ENCODE results near the gene ABHD6. TPM values are rescaled to one million over a fixed set of nuclear protein-coding genes. Genes with fewer than 3 reads are reported as not detected.

Gene ABHD6, protein sequence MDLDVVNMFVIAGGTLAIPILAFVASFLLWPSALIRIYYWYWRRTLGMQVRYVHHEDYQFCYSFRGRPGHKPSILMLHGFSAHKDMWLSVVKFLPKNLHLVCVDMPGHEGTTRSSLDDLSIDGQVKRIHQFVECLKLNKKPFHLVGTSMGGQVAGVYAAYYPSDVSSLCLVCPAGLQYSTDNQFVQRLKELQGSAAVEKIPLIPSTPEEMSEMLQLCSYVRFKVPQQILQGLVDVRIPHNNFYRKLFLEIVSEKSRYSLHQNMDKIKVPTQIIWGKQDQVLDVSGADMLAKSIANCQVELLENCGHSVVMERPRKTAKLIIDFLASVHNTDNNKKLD
- 7.4 and 7.8 TPM in 2 replicates for total RNA-seq
- long read RNA-seq, partial matches to known transcripts, result 0 of 4 reads
- long read RNA-seq, other reads (novel, unspliced or antisense), result 1 of 4 reads

- H3K36me3 Mint-ChIP-seq (ENCODE audit: unreplicated experiment), result no peaks in the 10 kb centered on the region
- H3K27ac Mint-ChIP-seq (ENCODE audit: unreplicated experiment), result peak within 1 kb of the TSS; percentile 47
- DNase-seq (ENCODE audit: extremely low spot score, unreplicated experiment), result peak; percentile 90
- peak within 1 kb of the TSS; percentile 84 for H3K4me3 Mint-ChIP-seq (ENCODE audit: unreplicated experiment)
- TF ChIP-seq, protein P1, sequence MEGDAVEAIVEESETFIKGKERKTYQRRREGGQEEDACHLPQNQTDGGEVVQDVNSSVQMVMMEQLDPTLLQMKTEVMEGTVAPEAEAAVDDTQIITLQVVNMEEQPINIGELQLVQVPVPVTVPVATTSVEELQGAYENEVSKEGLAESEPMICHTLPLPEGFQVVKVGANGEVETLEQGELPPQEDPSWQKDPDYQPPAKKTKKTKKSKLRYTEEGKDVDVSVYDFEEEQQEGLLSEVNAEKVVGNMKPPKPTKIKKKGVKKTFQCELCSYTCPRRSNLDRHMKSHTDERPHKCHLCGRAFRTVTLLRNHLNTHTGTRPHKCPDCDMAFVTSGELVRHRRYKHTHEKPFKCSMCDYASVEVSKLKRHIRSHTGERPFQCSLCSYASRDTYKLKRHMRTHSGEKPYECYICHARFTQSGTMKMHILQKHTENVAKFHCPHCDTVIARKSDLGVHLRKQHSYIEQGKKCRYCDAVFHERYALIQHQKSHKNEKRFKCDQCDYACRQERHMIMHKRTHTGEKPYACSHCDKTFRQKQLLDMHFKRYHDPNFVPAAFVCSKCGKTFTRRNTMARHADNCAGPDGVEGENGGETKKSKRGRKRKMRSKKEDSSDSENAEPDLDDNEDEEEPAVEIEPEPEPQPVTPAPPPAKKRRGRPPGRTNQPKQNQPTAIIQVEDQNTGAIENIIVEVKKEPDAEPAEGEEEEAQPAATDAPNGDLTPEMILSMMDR (IDR thresholded peaks at IDR 0.05), result peak; percentile 43
- no peaks in the 10 kb centered on the region for H3K9me3 Mint-ChIP-seq (ENCODE audit: unreplicated experiment)
- peaks cover 1% of the 10 kb centered on the region for H3K27me3 Mint-ChIP-seq (ENCODE audit: unreplicated experiment)
- H3K4me1 Mint-ChIP-seq (ENCODE audit: unreplicated experiment), result peaks cover 19% of the 10 kb centered on the region
Measured at GRCh38 chr3:58237238-58237940, at the start of gene ABHD6. Gene ABHD6 (plus strand): TSS chr3:58237792. CDS start chr3:58256587, 18,795 bp downstream.

DNA sequence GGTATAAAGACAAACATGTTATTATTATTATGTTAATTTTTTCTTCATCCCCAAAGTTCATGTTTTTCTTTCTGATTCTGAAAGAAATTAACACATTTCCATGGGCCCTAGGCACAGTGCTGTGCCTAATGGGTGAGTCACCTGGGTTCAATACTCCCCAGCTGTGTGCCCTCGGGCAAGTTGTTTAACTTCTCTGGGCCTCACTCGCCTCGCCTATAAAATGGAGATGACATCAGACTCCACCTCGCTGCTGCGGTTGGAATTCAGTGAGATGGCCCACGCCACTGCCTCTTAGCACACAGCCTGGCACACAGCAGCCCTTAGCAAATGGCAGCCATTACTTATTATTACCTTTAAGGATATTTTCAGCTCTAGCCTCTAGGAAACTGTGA is 49.4 kb upstream of the ABHD6 start:
- no peak overlapping the region for H3K27ac Mint-ChIP-seq (ENCODE audit: unreplicated experiment)
- TF ChIP-seq, protein P1 (IDR thresholded peaks at IDR 0.05), result no peak
- no peaks in the 10 kb centered on the region for H3K36me3 Mint-ChIP-seq (ENCODE audit: unreplicated experiment)
- H3K4me1 Mint-ChIP-seq (ENCODE audit: unreplicated experiment), result peaks cover 10% of the 10 kb centered on the region
- no peaks in the 10 kb centered on the region for H3K27me3 Mint-ChIP-seq (ENCODE audit: unreplicated experiment)
- H3K9me3 Mint-ChIP-seq (ENCODE audit: unreplicated experiment), result no peaks in the 10 kb centered on the region
- DNase-seq (ENCODE audit: extremely low spot score, unreplicated experiment), result no peak
- no peak overlapping the region for H3K4me3 Mint-ChIP-seq (ENCODE audit: unreplicated experiment)

- TF ChIP-seq, protein P1 (IDR thresholded peaks at IDR 0.05), result no peak
- Mint-ChIP-seq H3K9me3 (ENCODE audit: unreplicated experiment) (no peaks in the 10 kb centered on the region), H3K4me3 (ENCODE audit: unreplicated experiment) (no peak overlapping the region), H3K36me3 (ENCODE audit: unreplicated experiment) (no peaks in the 10 kb centered on the region), H3K27me3 (ENCODE audit: unreplicated experiment) (no peaks in the 10 kb centered on the region), H3K27ac (ENCODE audit: unreplicated experiment) (no peak overlapping the region), H3K4me1 (ENCODE audit: unreplicated experiment) (peaks cover 10% of the 10 kb centered on the region)
- DNase-seq (ENCODE audit: extremely low spot score, unreplicated experiment), result no peak
Measured at GRCh38 chr3:58188921-58189451, 48.6 kb upstream of the ABHD6 start.

DNA sequence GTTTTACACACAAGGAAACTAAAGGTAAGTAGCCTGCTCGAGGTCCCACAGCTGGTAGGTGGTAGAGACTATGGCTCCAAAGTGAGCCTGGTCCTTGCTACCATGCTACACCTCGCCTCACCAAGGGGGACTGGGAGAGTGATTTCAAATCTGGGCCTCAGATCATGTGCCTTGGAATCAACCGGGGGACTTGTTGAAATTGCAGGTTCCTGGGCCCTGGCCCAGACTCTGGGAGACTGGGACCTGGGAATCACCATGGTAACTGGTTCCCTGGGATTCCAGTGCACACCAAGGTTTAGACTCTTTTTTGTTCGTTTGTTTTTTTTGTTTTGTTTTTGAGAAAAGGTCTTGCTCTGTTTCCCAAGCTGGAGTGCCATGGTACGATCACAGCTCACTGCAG is 47.9 kb upstream of the ABHD6 start:
- Mint-ChIP-seq H3K27ac (ENCODE audit: unreplicated experiment) (no peak overlapping the region), H3K9me3 (ENCODE audit: unreplicated experiment) (no peaks in the 10 kb centered on the region), H3K27me3 (ENCODE audit: unreplicated experiment) (no peaks in the 10 kb centered on the region), H3K36me3 (ENCODE audit: unreplicated experiment) (no peaks in the 10 kb centered on the region), H3K4me1 (ENCODE audit: unreplicated experiment) (peaks cover 10% of the 10 kb centered on the region), H3K4me3 (ENCODE audit: unreplicated experiment) (no peak overlapping the region)
- DNase-seq (ENCODE audit: extremely low spot score, unreplicated experiment), result no peak
- TF ChIP-seq, protein P1 (IDR thresholded peaks at IDR 0.05), result no peak

- H3K4me1 Mint-ChIP-seq (ENCODE audit: unreplicated experiment), result peaks cover 10% of the 10 kb centered on the region
- no peak overlapping the region for H3K4me3 Mint-ChIP-seq (ENCODE audit: unreplicated experiment)
- no peak overlapping the region for H3K27ac Mint-ChIP-seq (ENCODE audit: unreplicated experiment)
- TF ChIP-seq, protein P1 (IDR thresholded peaks at IDR 0.05), result no peak
- no peaks in the 10 kb centered on the region for H3K27me3 Mint-ChIP-seq (ENCODE audit: unreplicated experiment)
- H3K9me3 Mint-ChIP-seq (ENCODE audit: unreplicated experiment), result no peaks in the 10 kb centered on the region
- no peak for DNase-seq (ENCODE audit: extremely low spot score, unreplicated experiment)
- no peaks in the 10 kb centered on the region for H3K36me3 Mint-ChIP-seq (ENCODE audit: unreplicated experiment)
Measured at GRCh38 chr3:58190291-58190690, 47.3 kb upstream of the ABHD6 start.
